Glutamatergic neuron (in vitro differentiated cells): ENCODE results near the gene VSIG10L. TPM values are rescaled to one million over a fixed set of nuclear protein-coding genes. Genes with fewer than 3 reads are reported as not detected.

Source experiments
- DNase-seq: peaks from one replicate; pipeline ENCODE4 v3.0.0; 2022
- H3K27ac Mint-ChIP-seq: one replicate; pipeline ENCODE4 v1.8.0; 2020; ENCODE audit warnings: mild to moderate bottlenecking, mixed read lengths, inconsistent platforms; ENCODE audit not compliant: unreplicated experiment
- H3K27me3 Mint-ChIP-seq: one replicate; pipeline ENCODE4 v1.8.0; 2020; ENCODE audit warnings: mild to moderate bottlenecking, moderate library complexity, mixed read lengths, inconsistent platforms; ENCODE audit not compliant: unreplicated experiment
- H3K36me3 Mint-ChIP-seq: one replicate; pipeline ENCODE4 v1.8.0; 2020; ENCODE audit warnings: mild to moderate bottlenecking, mixed read lengths, inconsistent platforms; ENCODE audit not compliant: unreplicated experiment
- H3K4me1 Mint-ChIP-seq: one replicate; pipeline ENCODE4 v1.8.0; 2020; ENCODE audit warnings: mild to moderate bottlenecking, low read depth, mixed read lengths, inconsistent platforms; ENCODE audit not compliant: unreplicated experiment
- H3K4me3 Mint-ChIP-seq: one replicate; pipeline ENCODE4 v1.8.0; 2020; ENCODE audit warnings: mild to moderate bottlenecking, mixed read lengths, inconsistent platforms; ENCODE audit not compliant: unreplicated experiment
- H3K9me3 Mint-ChIP-seq: one replicate; pipeline ENCODE4 v1.8.0; 2020; ENCODE audit warnings: mild to moderate bottlenecking, moderate library complexity, mixed read lengths, inconsistent platforms; ENCODE audit not compliant: unreplicated experiment
- total RNA-seq: library from RNA; stranded (reverse); fragmentation: NEBNext Ultra II Directional; extraction: Animal tissue kit (Norgen Biotek cat#: 25700); gene quantifications from one replicate; pipeline ENCODE4 v1.2.1, GENCODE V29; 2021; ENCODE audit not compliant: unreplicated experiment
- TF ChIP-seq, protein P1 (sequence below): fragments of 200-600 bp; sonication (generic); IDR thresholded peaks from one replicate; pipeline ENCODE4 v1.5.0; 2021; ENCODE audit not compliant: partially characterized antibody, unreplicated experiment

VSIG10L gene
- total RNA-seq, 1 donor from 2014 or later: 3.5 TPM

DNA sequence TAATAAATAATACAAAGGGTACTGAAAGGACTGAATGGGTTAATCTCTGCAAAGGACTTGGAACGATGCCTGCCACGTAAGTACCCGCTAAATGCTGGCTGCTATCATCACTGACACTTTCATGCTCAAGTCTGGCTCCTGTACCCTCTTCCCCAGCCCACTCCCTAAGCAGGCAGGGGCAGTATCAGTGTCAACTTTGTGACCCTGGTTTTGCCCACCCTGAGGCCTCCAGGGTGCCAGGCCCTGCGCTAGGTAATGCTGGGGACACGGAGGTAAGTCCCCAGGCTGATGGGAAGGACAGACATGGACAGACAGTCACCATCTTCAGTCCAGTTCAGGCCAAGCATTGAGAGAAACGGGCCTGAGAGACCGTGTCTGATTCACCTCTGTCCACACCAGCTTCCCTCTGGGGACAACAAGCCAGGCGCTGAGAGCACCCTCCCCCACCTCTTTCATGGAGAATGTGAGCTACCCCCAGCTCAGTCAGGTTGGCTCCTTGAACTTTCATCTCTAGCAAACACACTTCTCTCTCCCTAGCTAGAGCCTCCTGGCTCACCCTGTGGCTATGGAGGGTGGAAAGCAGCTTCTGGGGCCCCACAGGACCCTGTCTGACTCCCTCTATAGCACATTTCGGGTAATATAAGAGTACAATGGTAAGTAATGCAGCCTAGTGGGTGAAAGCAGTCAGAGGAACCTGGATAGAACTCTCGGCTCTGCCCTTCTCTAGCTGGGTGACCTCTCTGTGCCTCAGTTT is 23.4 kb upstream of the VSIG10L start:
- DNase-seq: no peak
- Mint-ChIP-seq H3K27me3 (peaks cover 9% of the 10 kb centered on the region), H3K4me3 (peak overlapping the region; percentile 97), H3K4me1 (peaks cover 5% of the 10 kb centered on the region), H3K9me3 (peaks cover 19% of the 10 kb centered on the region), H3K27ac (peak overlapping the region; percentile 96), H3K36me3 (no peaks in the 10 kb centered on the region)
- TF ChIP-seq, protein P1, sequence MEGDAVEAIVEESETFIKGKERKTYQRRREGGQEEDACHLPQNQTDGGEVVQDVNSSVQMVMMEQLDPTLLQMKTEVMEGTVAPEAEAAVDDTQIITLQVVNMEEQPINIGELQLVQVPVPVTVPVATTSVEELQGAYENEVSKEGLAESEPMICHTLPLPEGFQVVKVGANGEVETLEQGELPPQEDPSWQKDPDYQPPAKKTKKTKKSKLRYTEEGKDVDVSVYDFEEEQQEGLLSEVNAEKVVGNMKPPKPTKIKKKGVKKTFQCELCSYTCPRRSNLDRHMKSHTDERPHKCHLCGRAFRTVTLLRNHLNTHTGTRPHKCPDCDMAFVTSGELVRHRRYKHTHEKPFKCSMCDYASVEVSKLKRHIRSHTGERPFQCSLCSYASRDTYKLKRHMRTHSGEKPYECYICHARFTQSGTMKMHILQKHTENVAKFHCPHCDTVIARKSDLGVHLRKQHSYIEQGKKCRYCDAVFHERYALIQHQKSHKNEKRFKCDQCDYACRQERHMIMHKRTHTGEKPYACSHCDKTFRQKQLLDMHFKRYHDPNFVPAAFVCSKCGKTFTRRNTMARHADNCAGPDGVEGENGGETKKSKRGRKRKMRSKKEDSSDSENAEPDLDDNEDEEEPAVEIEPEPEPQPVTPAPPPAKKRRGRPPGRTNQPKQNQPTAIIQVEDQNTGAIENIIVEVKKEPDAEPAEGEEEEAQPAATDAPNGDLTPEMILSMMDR: no peak

DNA sequence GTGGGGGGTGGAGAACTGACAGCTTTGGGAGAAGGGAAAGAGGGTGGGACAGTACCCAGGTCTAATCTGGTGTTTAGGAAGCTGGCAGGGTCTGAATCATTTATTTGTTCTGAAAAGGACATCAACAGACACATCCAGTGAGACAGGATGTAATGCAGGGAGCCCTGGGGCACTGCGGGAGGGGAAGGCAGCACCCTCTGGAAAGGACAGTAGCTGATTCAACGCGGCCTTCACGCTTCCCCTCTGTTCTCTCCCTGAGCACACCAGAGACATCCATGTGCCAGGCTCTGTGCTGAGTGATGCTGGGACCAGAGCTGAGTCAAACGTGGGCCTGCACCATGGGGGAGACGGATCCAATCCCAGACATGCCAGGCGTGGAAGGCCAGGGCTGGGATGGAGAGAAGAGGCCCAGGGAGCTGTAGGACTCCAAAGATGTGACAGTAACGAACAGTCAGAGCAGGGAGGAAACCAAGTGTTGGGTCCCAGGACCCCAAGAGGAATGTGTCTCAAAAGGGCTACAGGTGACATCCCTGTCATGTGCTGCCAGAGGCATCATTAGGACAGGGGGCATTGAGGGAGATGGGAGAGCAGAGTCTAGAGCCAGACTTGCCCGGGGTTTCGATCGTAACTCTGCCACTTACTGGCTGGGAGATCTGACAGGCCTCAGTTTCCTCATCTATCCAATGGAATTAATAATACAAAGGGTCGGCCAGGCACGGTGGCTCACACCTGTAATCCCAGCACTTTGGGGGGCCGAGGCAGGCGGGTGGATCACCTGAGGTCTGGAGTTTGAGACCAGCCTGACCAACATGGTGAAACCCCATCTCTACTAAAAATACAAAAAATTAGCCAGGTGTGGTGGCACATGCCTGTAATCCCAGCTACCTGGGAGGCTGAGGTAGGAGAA is 22.5 kb upstream of the VSIG10L start:
- H3K4me3 Mint-ChIP-seq: peak overlapping the region; percentile 63
- TF ChIP-seq, protein P1: no peak
- H3K4me1 Mint-ChIP-seq: peaks cover 5% of the 10 kb centered on the region
- peaks cover 16% of the 10 kb centered on the region for H3K9me3 Mint-ChIP-seq
- H3K27ac Mint-ChIP-seq: no peak overlapping the region
- H3K36me3 Mint-ChIP-seq: no peaks in the 10 kb centered on the region
- peaks cover 6% of the 10 kb centered on the region for H3K27me3 Mint-ChIP-seq
- DNase-seq: no peak

DNA sequence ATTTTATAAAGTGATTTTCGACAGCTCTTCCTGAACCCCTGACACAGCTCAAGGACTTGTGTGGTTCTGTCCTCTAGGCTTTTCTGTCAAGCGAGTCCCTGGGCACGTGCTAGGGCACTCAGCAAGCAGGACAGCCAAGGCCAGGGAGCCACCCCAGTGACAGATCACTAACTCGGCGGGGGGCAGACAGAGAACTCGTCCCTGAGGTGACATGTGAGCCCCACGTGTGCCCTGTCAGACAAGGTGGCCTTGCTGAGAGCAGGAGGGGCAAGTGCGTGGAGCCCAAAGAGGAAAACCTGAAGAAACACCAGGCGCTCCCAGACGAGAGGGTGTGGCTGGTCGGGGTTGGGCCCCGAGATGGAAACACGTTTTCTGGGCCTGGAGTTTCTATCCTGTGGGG is 19.3 kb upstream of the VSIG10L start:
- TF ChIP-seq, protein P1: no peak
- no peak overlapping the region for H3K27ac Mint-ChIP-seq
- H3K27me3 Mint-ChIP-seq: peaks cover 3% of the 10 kb centered on the region
- peaks cover 2% of the 10 kb centered on the region for H3K4me1 Mint-ChIP-seq
- H3K9me3 Mint-ChIP-seq: peaks cover 9% of the 10 kb centered on the region
- no peaks in the 10 kb centered on the region for H3K36me3 Mint-ChIP-seq
- no peak for DNase-seq
- H3K4me3 Mint-ChIP-seq: no peak overlapping the region

DNA sequence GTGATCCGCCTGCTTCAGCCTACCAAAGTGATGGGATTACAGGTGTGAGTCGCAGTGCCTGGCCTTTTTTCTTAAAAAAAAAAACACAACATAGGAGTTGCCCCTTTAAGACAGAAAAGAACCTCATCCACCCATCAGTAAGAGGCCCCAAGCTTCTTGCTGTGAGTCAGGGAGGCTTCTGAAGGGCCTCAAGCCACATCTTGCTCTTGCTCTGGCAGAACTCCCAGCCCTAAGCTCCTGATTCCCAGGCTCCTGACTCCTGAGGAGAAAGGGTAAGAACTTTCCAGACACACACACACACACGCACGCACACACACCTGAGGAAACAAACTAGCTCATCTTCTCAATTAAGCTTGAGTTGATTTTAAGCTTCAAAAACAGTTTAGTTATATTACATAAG is 17.4 kb upstream of the VSIG10L start:
- Mint-ChIP-seq H3K4me3 (no peak overlapping the region), H3K27me3 (no peaks in the 10 kb centered on the region), H3K4me1 (peaks cover 3% of the 10 kb centered on the region), H3K9me3 (peaks cover 11% of the 10 kb centered on the region), H3K36me3 (no peaks in the 10 kb centered on the region), H3K27ac (no peak overlapping the region)
- no peak for DNase-seq
- TF ChIP-seq, protein P1: no peak
